ENCODE results near the gene SLC9A8.
A peak's percentile ranks its signal among the peaks of the same experiment; 100 is the strongest.

Gene SLC9A8

GRCh38 chr20:49808753-49809152 is 3.9 kb upstream of the SLC9A8 start:
- no peak overlapping the region for H3K4me3 ChIP-seq (ENCODE audit: low read depth, low read length)
- DNase-seq (ENCODE audit: low read depth): no peak
- no peak for TF ChIP-seq CTCF (IDR thresholded peaks at IDR 0.05; ENCODE audit: control insufficient read depth, extremely low read depth, insufficient read depth)

- no peak for TF ChIP-seq CTCF (IDR thresholded peaks at IDR 0.05; ENCODE audit: control insufficient read depth, extremely low read depth, insufficient read depth)
- H3K4me3 ChIP-seq (ENCODE audit: low read depth, low read length): no peak overlapping the region
- no peak for DNase-seq (ENCODE audit: low read depth)
These were observed 2.7 kb upstream of the SLC9A8 start for GRCh38 chr20:49809803-49810359.

DNA sequence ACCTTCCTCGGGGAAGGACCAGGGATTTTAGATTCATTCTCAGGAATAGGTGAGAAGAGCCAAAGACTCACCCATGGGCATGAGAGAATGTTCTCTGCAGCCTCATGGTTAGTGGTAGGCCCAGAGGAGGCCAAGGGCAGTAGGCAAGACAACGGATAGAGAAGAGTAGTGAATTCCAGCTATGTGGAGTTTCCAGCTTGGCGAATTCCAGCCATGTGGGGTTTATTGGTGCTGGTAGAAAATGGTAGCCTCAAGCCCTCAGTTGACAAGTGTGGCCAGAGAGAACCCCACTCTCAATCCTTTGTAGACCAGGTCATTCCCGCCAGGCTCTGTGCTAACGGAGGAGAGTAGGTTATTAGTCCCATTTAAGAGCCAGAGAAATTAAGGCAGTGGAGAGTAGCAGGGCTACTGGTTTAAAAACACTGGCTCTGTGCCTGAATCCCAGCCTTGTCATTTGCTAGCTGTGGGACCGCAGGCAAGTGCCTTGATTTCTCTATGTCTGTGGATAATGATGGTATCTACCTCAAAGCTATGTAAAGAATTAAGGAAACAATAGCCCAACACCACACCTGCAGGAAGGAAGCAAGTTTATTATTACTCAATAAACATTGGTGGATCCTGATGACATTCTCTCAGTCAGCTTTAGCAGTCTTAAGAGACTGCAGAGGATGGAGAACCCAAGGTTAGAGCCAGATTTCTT is 2.0 kb upstream of the SLC9A8 start:
- H3K4me3 ChIP-seq (ENCODE audit: low read depth, low read length): no peak overlapping the region
- TF ChIP-seq CTCF (IDR thresholded peaks at IDR 0.05; ENCODE audit: control insufficient read depth, extremely low read depth, insufficient read depth): no peak
- DNase-seq (ENCODE audit: low read depth): no peak

GRCh38 chr20:49811825-49812506 is 662 bp upstream of the SLC9A8 start:
- TF ChIP-seq CTCF (IDR thresholded peaks at IDR 0.05; ENCODE audit: control insufficient read depth, extremely low read depth, insufficient read depth): no peak
- H3K4me3 ChIP-seq (ENCODE audit: low read depth, low read length): peak overlapping the region; percentile 74
- no peak for DNase-seq (ENCODE audit: low read depth)

GRCh38 chr20:49813305-49813974 is 812 bp downstream of the SLC9A8 start:
- DNase-seq (ENCODE audit: low read depth): no peak
- H3K4me3 ChIP-seq (ENCODE audit: low read depth, low read length): peak overlapping the region; percentile 74
- TF ChIP-seq CTCF (IDR thresholded peaks at IDR 0.05; ENCODE audit: control insufficient read depth, extremely low read depth, insufficient read depth): no peak

DNA sequence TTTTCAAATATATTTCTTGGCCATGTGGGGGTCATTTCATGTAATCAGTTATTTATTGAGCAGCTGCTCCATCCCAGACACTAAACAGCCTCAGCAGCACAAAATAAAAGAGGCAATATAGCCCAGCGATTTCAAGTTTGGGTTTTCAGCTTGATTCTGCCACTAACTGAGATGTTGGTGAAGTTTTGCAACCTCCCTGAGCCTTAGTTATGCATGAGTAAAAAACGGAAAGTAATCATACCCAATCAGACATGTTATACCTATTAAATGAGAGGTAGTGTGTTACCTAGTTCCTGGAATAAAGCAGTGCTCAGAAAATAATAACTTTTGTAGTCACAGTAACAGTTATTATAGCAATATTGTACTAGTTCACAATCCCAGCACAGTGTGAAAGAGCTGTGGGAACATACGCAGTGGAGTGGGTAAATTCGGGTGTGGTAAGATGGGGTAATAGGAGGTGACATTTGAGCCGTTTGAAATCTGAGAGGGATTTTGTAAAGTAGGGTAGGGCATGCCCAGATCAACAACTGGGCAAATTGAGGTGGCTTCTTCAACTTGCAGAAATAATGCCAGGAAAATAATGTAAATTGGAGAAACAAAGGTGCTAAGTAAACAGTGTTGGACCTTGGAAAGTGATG is 1.5 kb downstream of the SLC9A8 start:
- no peak for TF ChIP-seq CTCF (IDR thresholded peaks at IDR 0.05; ENCODE audit: control insufficient read depth, extremely low read depth, insufficient read depth)
- peak overlapping the region; percentile 74; the same call in 1 of the 2 replicates for H3K4me3 ChIP-seq (ENCODE audit: low read depth, low read length)
- DNase-seq (ENCODE audit: low read depth): no peak

Data from LNCaP clone FGC (cell line).